AG10803 (cell line): ENCODE results near the gene SPDEF.

Experiments
- DNase-seq: peaks from one replicate; pipeline ENCODE4 v3.0.0; 2010; ENCODE audit warnings: low read depth
- H3K4me3 ChIP-seq: 2 replicates; pipeline ENCODE4 v1.5.1; 2011; ENCODE audit warnings: mild to moderate bottlenecking, low read length, control low read depth
- CTCF ChIP-seq: conservative IDR thresholded peaks from 2 replicates; pipeline ENCODE4 v1.5.1; 2011; ENCODE audit warnings: mild to moderate bottlenecking, low read length, control low read depth, inconsistent platforms

SPDEF gene

GRCh38 chr6:34569361-34569973 is 13.3 kb upstream of the SPDEF start:
- DNase-seq = no peak
- no peak for TF ChIP-seq CTCF
- H3K4me3 ChIP-seq = no peak overlapping the region

- H3K4me3 ChIP-seq = no peak overlapping the region
- no peak for DNase-seq
- no peak for TF ChIP-seq CTCF
Measured at GRCh38 chr6:34568341-34569201, 12.4 kb upstream of the SPDEF start.

- no peak for TF ChIP-seq CTCF
Measured at GRCh38 chr6:34566830-34567546, 10.9 kb upstream of the SPDEF start.

GRCh38 chr6:34565722-34566137 is 9.6 kb upstream of the SPDEF start:
- no peak for TF ChIP-seq CTCF
- DNase-seq = no peak
- H3K4me3 ChIP-seq = no peak overlapping the region

More at GRCh38 chr6:34566830-34567546, 10.9 kb upstream of the SPDEF start:
- no peak overlapping the region for H3K4me3 ChIP-seq
- no peak for DNase-seq

GRCh38 chr6:34564181-34564580 is 8.1 kb upstream of the SPDEF start:
- DNase-seq = no peak
- no peak for TF ChIP-seq CTCF
- no peak overlapping the region for H3K4me3 ChIP-seq

- no peak overlapping the region for H3K4me3 ChIP-seq
- DNase-seq = no peak
- TF ChIP-seq CTCF = no peak
Measured at GRCh38 chr6:34563513-34563870, 7.4 kb upstream of the SPDEF start.
